Measurements from ENCODE around the gene PTPRK. TPM values are rescaled to one million over a fixed set of nuclear protein-coding genes. Genes with fewer than 3 reads are reported as not detected.

The PTPRK gene
- total and polyA plus RNA-seq, 4 donors: 12.1 to 61.2 (median 29.1) TPM

GRCh38 chr6:128446497-128446896 lies 73.9 kb downstream of the PTPRK start:
- no peaks in the 10 kb centered on the region for H3K4me1 ChIP-seq (ENCODE audit: control insufficient read depth in 4 of 4, insufficient read depth in 4 of 4, low read length in 3 of 4)
- no peak overlapping the region for H3K4me3 ChIP-seq (ENCODE audit: low read depth in 1 of 3, low read length in 3 of 3)
- no peaks in the 10 kb centered on the region for H3K36me3 ChIP-seq (ENCODE audit: control insufficient read depth in 4 of 4, insufficient read depth in 3 of 4, low read depth in 1 of 4, low read length in 3 of 4)
- H3K9ac ChIP-seq (ENCODE audit: low read depth in 1 of 2, low read length in 2 of 2): no peak overlapping the region
- TF ChIP-seq ATF3 (IDR thresholded peaks at IDR 0.05) (no peak), HNF4A (conservative IDR thresholded peaks at IDR 0.05) (no peak), ZBTB33 (IDR thresholded peaks at IDR 0.05) (no peak), YY1 (IDR thresholded peaks at IDR 0.05) (no peak), MAX (IDR thresholded peaks at IDR 0.05) (no peak), TAF1 (conservative IDR thresholded peaks at IDR 0.05) (no peak), CTCF (IDR thresholded peaks at IDR 0.05; ENCODE audit: low read depth, low read length, missing input control) (no peak), RAD21 (IDR thresholded peaks at IDR 0.05) (no peak), RXRA (IDR thresholded peaks at IDR 0.05) (no peak)
- no peaks in the 10 kb centered on the region for H3K9me3 ChIP-seq (ENCODE audit: control insufficient read depth in 4 of 4, low read length in 3 of 4)
- H3K27ac ChIP-seq (ENCODE audit: low read depth in 1 of 2, low read length in 2 of 2): no peak overlapping the region
- WGBS: 94% methylated on average over 3 of the region's 3 CpGs
- no peaks in the 10 kb centered on the region for H3K27me3 ChIP-seq (ENCODE audit: control insufficient read depth in 4 of 4, insufficient read depth in 4 of 4, low read length in 3 of 4)
- DNase-seq (ENCODE audit: low spot score): no peak

- H3K4me3 ChIP-seq (ENCODE audit: low read depth in 1 of 3, low read length in 3 of 3): no peak overlapping the region
- no peaks in the 10 kb centered on the region for H3K27me3 ChIP-seq (ENCODE audit: control insufficient read depth in 4 of 4, insufficient read depth in 4 of 4, low read length in 3 of 4)
- TF ChIP-seq EGR1 (IDR thresholded peaks at IDR 0.05; ENCODE audit: low read depth in 2 of 2) (no peak), REST (IDR thresholded peaks at IDR 0.05) (no peak), FOXA1 (IDR thresholded peaks at IDR 0.05) (no peak), JUND (IDR thresholded peaks at IDR 0.05) (no peak), MAX (IDR thresholded peaks at IDR 0.05) (no peak), GABPA (IDR thresholded peaks at IDR 0.05 in 1 of 2, conservative IDR thresholded peaks at IDR 0.05 in 1 of 2) (no peak), NR2F2 (IDR thresholded peaks at IDR 0.05) (no peak), HNF4G (IDR thresholded peaks at IDR 0.05) (no peak)
- no peaks in the 10 kb centered on the region for H3K36me3 ChIP-seq (ENCODE audit: control insufficient read depth in 4 of 4, insufficient read depth in 3 of 4, low read depth in 1 of 4, low read length in 3 of 4)
- peaks cover 0 to under 1% (median 0%) of the 10 kb centered on the region in 4 donors for H3K4me1 ChIP-seq (ENCODE audit: control insufficient read depth in 4 of 4, insufficient read depth in 4 of 4, low read length in 3 of 4)
- 85% methylated on average over 3 of the region's 3 CpGs for WGBS
- no peaks in the 10 kb centered on the region for H3K9me3 ChIP-seq (ENCODE audit: control insufficient read depth in 4 of 4, low read length in 3 of 4)
- H3K27ac ChIP-seq (ENCODE audit: low read depth in 1 of 2, low read length in 2 of 2): no peak overlapping the region
- no peak for DNase-seq (ENCODE audit: low spot score)
- H3K9ac ChIP-seq (ENCODE audit: low read depth in 1 of 2, low read length in 2 of 2): no peak overlapping the region
Measured at GRCh38 chr6:128443553-128443952, 76.8 kb downstream of the PTPRK start.

All from liver (tissue), 9 donors.